ENCODE data around the gene TNNC2. TPM values are rescaled to one million over a fixed set of nuclear protein-coding genes. Genes with fewer than 3 reads are reported as not detected.
A peak's percentile ranks its signal among the peaks of the same experiment; 100 is the strongest.

TNNC2 gene
- total and polyA plus RNA-seq, 5 donors from 2014 or later, result 0.49 to 1.5 (median 1.1) TPM; not detected in 1

GRCh38 chr20:45828589-45828988, 1.5 kb upstream of the TNNC2 start:
- Histone ChIP-seq H3K27ac (ENCODE audit: insufficient read depth, low read length, poor library complexity, severe bottlenecking) (no peak overlapping the region), H3K27me3 (ENCODE audit: control insufficient read depth, insufficient read depth, low read length) (no peaks in the 10 kb centered on the region), H3K9me3 (ENCODE audit: control insufficient read depth in 2 of 2, low read length in 2 of 2) (no peaks in the 10 kb centered on the region), H3K4me1 (ENCODE audit: control insufficient read depth, insufficient read depth, low read length, poor library complexity, severe bottlenecking) (peaks cover 14% of the 10 kb centered on the region), H3K4me3 (ENCODE audit: low read depth, low read length) (no peak overlapping the region), H3K36me3 (ENCODE audit: control insufficient read depth, insufficient read depth, low read length) (no peaks in the 10 kb centered on the region)
- Mint-ChIP-seq H3K27ac (no peak overlapping the region), H3K27me3 (peaks cover 27% of the 10 kb centered on the region), H3K4me1 (peaks cover 0 to 20% (median 10%) of the 10 kb centered on the region in 4 donors), H3K36me3 (no peaks in the 10 kb centered on the region), H3K9me3 (peaks cover 0 to 2% (median 0%) of the 10 kb centered on the region in 7 donors), H3K4me3 (no peak overlapping the region)
- DNase-seq, result no peak
- ATAC-seq (ENCODE audit: low read depth in 2 of 2), result no peak

DNA sequence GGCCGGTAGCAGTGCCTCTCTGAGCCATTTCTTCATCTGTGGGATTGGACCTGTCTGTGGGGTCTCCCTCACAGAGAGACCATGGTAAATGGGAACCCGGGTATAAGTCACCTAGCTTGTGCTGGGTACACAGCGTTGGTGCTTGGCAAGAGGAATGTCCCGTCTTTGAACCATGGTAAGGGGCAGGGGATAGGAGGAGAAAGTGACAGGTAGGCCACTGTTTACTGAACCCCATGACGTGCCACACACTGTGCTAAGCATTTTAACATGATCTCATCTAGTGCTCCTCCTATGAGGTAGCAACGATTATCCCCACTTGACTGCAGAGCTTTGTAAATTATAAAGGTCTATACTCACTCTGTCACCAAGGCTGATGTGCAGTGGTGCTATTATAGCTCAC, 600 bp upstream of the TNNC2 start:
- peaks cover 0 to 17% (median 8%) of the 10 kb centered on the region in 4 donors for H3K4me1 Mint-ChIP-seq
- no peak for DNase-seq
- H3K27me3 ChIP-seq (ENCODE audit: control insufficient read depth, insufficient read depth, low read length), result no peaks in the 10 kb centered on the region
- no peak overlapping the region for H3K4me3 ChIP-seq (ENCODE audit: low read depth, low read length)
- no peak overlapping the region for H3K27ac ChIP-seq (ENCODE audit: insufficient read depth, low read length, poor library complexity, severe bottlenecking)
- H3K9me3 Mint-ChIP-seq, result peaks cover 0 to 2% (median 0%) of the 10 kb centered on the region in 7 donors
- H3K36me3 ChIP-seq (ENCODE audit: control insufficient read depth, insufficient read depth, low read length), result no peaks in the 10 kb centered on the region
- no peaks in the 10 kb centered on the region for H3K36me3 Mint-ChIP-seq
- H3K4me3 Mint-ChIP-seq, result no peak overlapping the region
- no peak overlapping the region for H3K27ac Mint-ChIP-seq
- ATAC-seq (ENCODE audit: low read depth in 2 of 2), result no peak
- H3K4me1 ChIP-seq (ENCODE audit: control insufficient read depth, insufficient read depth, low read length, poor library complexity, severe bottlenecking), result peaks cover 13% of the 10 kb centered on the region
- peaks cover 30% of the 10 kb centered on the region for H3K27me3 Mint-ChIP-seq
- no peaks in the 10 kb centered on the region for H3K9me3 ChIP-seq (ENCODE audit: control insufficient read depth in 2 of 2, low read length in 2 of 2)

DNA sequence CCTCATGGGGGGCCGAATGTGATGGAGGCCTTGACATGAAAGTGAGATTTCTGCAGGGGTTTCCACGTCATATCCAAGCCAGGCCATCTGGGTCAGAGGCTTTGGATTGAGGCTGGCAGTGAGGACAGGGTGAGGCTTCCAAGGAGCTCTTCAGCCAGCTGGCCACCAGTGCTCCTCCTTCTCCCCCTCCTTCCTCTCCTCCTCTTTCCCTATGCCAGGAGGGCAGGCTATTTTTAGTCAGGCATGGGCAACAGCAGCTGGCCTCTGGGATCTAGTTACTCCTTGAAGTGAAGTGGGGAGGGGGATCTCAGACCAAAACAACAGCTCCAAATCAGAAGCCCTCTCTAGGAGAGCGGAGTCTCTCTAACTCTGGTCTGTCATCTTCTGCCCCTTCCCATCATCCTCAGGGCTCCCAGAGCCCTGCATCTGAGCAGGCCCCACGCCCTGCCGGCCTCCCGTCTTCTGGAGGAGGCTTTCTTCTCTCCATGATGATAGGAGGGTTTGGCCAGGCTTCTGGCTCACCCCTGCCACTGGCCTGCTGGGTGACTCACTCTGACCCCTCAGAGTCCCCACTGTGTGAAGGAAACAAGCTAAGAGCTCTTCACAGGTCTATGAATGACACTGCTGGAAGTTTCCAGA, 612 bp downstream of the TNNC2 start:
- ATAC-seq (ENCODE audit: low read depth in 2 of 2), result no peak
- Histone ChIP-seq H3K27ac (ENCODE audit: insufficient read depth, low read length, poor library complexity, severe bottlenecking) (no peak overlapping the region), H3K4me1 (ENCODE audit: control insufficient read depth, insufficient read depth, low read length, poor library complexity, severe bottlenecking) (peaks cover 13% of the 10 kb centered on the region), H3K4me3 (ENCODE audit: low read depth, low read length) (no peak overlapping the region), H3K9me3 (ENCODE audit: control insufficient read depth in 2 of 2, low read length in 2 of 2) (no peaks in the 10 kb centered on the region), H3K36me3 (ENCODE audit: control insufficient read depth, insufficient read depth, low read length) (no peaks in the 10 kb centered on the region), H3K27me3 (ENCODE audit: control insufficient read depth, insufficient read depth, low read length) (no peaks in the 10 kb centered on the region)
- Mint-ChIP-seq H3K36me3 (no peaks in the 10 kb centered on the region), H3K27me3 (peaks cover 41% of the 10 kb centered on the region), H3K9me3 (peaks cover 0 to 2% (median 0%) of the 10 kb centered on the region in 7 donors), H3K4me3 (peak overlapping the region in 1 of 4 donors; percentile 21), H3K4me1 (peaks cover 0 to 18% (median 8%) of the 10 kb centered on the region in 4 donors), H3K27ac (no peak overlapping the region)
- DNase-seq, result no peak

GRCh38 chr20:45823949-45824835, 2.9 kb downstream of the TNNC2 start:
- peak overlapping the region; percentile 7 for H3K4me3 ChIP-seq (ENCODE audit: low read depth, low read length)

GRCh38 chr20:45822857-45823256, 4.3 kb downstream of the TNNC2 start:
- DNase-seq (no peak), ATAC-seq (ENCODE audit: low read depth in 2 of 2) (no peak)
- H3K4me3 ChIP-seq (ENCODE audit: low read depth, low read length), result no peak overlapping the region
- H3K27me3 Mint-ChIP-seq, result peaks cover 34% of the 10 kb centered on the region
- peak overlapping the region in 1 of 4 donors; percentile 49 for H3K4me3 Mint-ChIP-seq
- no peaks in the 10 kb centered on the region for H3K9me3 ChIP-seq (ENCODE audit: control insufficient read depth in 2 of 2, low read length in 2 of 2)
- H3K27me3 ChIP-seq (ENCODE audit: control insufficient read depth, insufficient read depth, low read length), result no peaks in the 10 kb centered on the region
- no peak overlapping the region for H3K27ac Mint-ChIP-seq
- H3K36me3 ChIP-seq (ENCODE audit: control insufficient read depth, insufficient read depth, low read length), result no peaks in the 10 kb centered on the region
- H3K27ac ChIP-seq (ENCODE audit: insufficient read depth, low read length, poor library complexity, severe bottlenecking), result no peak overlapping the region
- peaks cover 0 to 2% (median 0%) of the 10 kb centered on the region in 7 donors for H3K9me3 Mint-ChIP-seq
- H3K4me1 ChIP-seq (ENCODE audit: control insufficient read depth, insufficient read depth, low read length, poor library complexity, severe bottlenecking), result peaks cover 13% of the 10 kb centered on the region
- peaks cover 0 to 18% (median 8%) of the 10 kb centered on the region in 4 donors for H3K4me1 Mint-ChIP-seq
- H3K36me3 Mint-ChIP-seq, result no peaks in the 10 kb centered on the region

More at GRCh38 chr20:45823949-45824835, 2.9 kb downstream of the TNNC2 start:
- Histone ChIP-seq H3K27me3 (ENCODE audit: control insufficient read depth, insufficient read depth, low read length) (no peaks in the 10 kb centered on the region), H3K4me1 (ENCODE audit: control insufficient read depth, insufficient read depth, low read length, poor library complexity, severe bottlenecking) (peaks cover 13% of the 10 kb centered on the region), H3K27ac (ENCODE audit: insufficient read depth, low read length, poor library complexity, severe bottlenecking) (no peak overlapping the region), H3K36me3 (ENCODE audit: control insufficient read depth, insufficient read depth, low read length) (no peaks in the 10 kb centered on the region), H3K9me3 (ENCODE audit: control insufficient read depth in 2 of 2, low read length in 2 of 2) (no peaks in the 10 kb centered on the region)
- DNase-seq, result peak; percentile 38 to 69 (median 39)
- H3K4me1 Mint-ChIP-seq, result peaks cover 0 to 18% (median 8%) of the 10 kb centered on the region in 4 donors
- peak; percentile 64 to 71 for ATAC-seq (ENCODE audit: low read depth in 2 of 2)
- H3K36me3 Mint-ChIP-seq, result no peaks in the 10 kb centered on the region
- H3K9me3 Mint-ChIP-seq, result peaks cover 0 to 2% (median 0%) of the 10 kb centered on the region in 7 donors
- peak overlapping the region; percentile 75 to 91 (median 84) for H3K4me3 Mint-ChIP-seq
- H3K27ac Mint-ChIP-seq, result no peak overlapping the region
- H3K27me3 Mint-ChIP-seq, result peaks cover 38% of the 10 kb centered on the region

DNA sequence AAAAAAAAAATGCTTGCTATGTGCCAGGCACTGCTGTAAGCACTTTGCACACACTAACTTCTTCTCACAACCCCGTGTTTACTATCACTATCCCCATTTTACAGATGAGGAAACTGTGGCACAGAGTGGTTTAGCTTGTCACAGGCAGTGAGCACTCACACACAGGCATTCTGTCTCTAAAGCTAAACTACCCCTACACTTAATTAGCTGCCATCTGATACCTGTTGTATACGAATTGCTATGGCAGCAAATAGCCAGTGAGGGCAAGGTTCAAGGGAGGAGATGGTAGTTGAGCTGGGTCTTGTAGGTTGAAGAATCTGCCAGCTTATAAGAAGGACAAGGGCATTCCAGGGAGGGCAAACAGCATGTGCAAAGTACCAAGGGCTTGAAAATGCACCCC, 5.2 kb downstream of the TNNC2 start:
- Mint-ChIP-seq H3K27me3 (peaks cover 34% of the 10 kb centered on the region), H3K4me3 (no peak overlapping the region), H3K4me1 (peaks cover 0 to 18% (median 8%) of the 10 kb centered on the region in 4 donors), H3K36me3 (no peaks in the 10 kb centered on the region), H3K27ac (no peak overlapping the region), H3K9me3 (peaks cover 0 to 2% (median 0%) of the 10 kb centered on the region in 7 donors)
- Histone ChIP-seq H3K4me3 (ENCODE audit: low read depth, low read length) (no peak overlapping the region), H3K9me3 (ENCODE audit: control insufficient read depth in 2 of 2, low read length in 2 of 2) (no peaks in the 10 kb centered on the region), H3K27ac (ENCODE audit: insufficient read depth, low read length, poor library complexity, severe bottlenecking) (no peak overlapping the region), H3K4me1 (ENCODE audit: control insufficient read depth, insufficient read depth, low read length, poor library complexity, severe bottlenecking) (peaks cover 13% of the 10 kb centered on the region), H3K27me3 (ENCODE audit: control insufficient read depth, insufficient read depth, low read length) (no peaks in the 10 kb centered on the region), H3K36me3 (ENCODE audit: control insufficient read depth, insufficient read depth, low read length) (no peaks in the 10 kb centered on the region)
- DNase-seq (no peak), ATAC-seq (ENCODE audit: low read depth in 2 of 2) (no peak)

GRCh38 chr20:45819466-45819865, 7.6 kb downstream of the TNNC2 start:
- ATAC-seq (ENCODE audit: low read depth in 2 of 2) (no peak), DNase-seq (no peak)
- H3K4me3 Mint-ChIP-seq, result no peak overlapping the region
- peaks cover 13% of the 10 kb centered on the region for H3K4me1 ChIP-seq (ENCODE audit: control insufficient read depth, insufficient read depth, low read length, poor library complexity, severe bottlenecking)
- H3K4me1 Mint-ChIP-seq, result peaks cover 0 to 16% (median 8%) of the 10 kb centered on the region in 4 donors
- no peak overlapping the region for H3K27ac Mint-ChIP-seq
- peaks cover 0 to 2% (median 0%) of the 10 kb centered on the region in 7 donors for H3K9me3 Mint-ChIP-seq
- H3K36me3 ChIP-seq (ENCODE audit: control insufficient read depth, insufficient read depth, low read length), result no peaks in the 10 kb centered on the region
- no peak overlapping the region for H3K4me3 ChIP-seq (ENCODE audit: low read depth, low read length)
- no peaks in the 10 kb centered on the region for H3K9me3 ChIP-seq (ENCODE audit: control insufficient read depth in 2 of 2, low read length in 2 of 2)
- H3K27me3 ChIP-seq (ENCODE audit: control insufficient read depth, insufficient read depth, low read length), result no peaks in the 10 kb centered on the region
- no peak overlapping the region for H3K27ac ChIP-seq (ENCODE audit: insufficient read depth, low read length, poor library complexity, severe bottlenecking)
- peaks cover 34% of the 10 kb centered on the region for H3K27me3 Mint-ChIP-seq
- H3K36me3 Mint-ChIP-seq, result no peaks in the 10 kb centered on the region

Measured in CD4-positive, CD25-positive, alpha-beta regulatory T cell (primary cell).